Colonic mucosa (tissue), 4 donors: Measurements from ENCODE around the gene PEX5L. TPM values are rescaled to one million over a fixed set of nuclear protein-coding genes. Genes with fewer than 3 reads are reported as not detected.

Experiments used
- DNase-seq: peaks from one replicate; pipeline ENCODE4 v3.0.0-alpha.2; 2020
- H3K27ac ChIP-seq: fragments of 200-600 bp; one replicate; pipeline ENCODE4 v1.8.0; 2021
- H3K27me3 ChIP-seq: fragments of 200-600 bp; one replicate; pipeline ENCODE4 v1.8.0; 2021
- H3K36me3 ChIP-seq: fragments of 200-600 bp; one replicate; pipeline ENCODE4 v1.8.0; 2021
- H3K4me1 ChIP-seq: fragments of 200-600 bp; one replicate; pipeline ENCODE4 v1.8.0; 2021; ENCODE audit warnings: mild to moderate bottlenecking
- H3K4me3 ChIP-seq: fragments of 200-600 bp; one replicate; pipeline ENCODE4 v1.8.0; 2021
- H3K9ac ChIP-seq, 2 donors: one replicate each; pipeline ENCODE4 v1.7.0; 2013; ENCODE audit warnings: control low read depth in 2 of 2, low read depth in 2 of 2, low read length in 2 of 2
- H3K9me3 ChIP-seq: fragments of 200-600 bp; one replicate; pipeline ENCODE4 v1.8.0; 2021
- intact Hi-C: fragments of 100-400 bp; cut with DNase I; formaldehyde crosslinking; loops from one replicate; pipeline ENCODE4 v1.14.1; 2022
- total RNA-seq, 2 donors: library from RNA; stranded (reverse); fragmentation: NEBNext Ultra II Directional in 1 of 2; extraction: Animal tissue kit (Norgen Biotek cat#: 25700) in 1 of 2; gene quantifications; one replicate each; pipeline ENCODE4 v1.2.1, GENCODE V29; 2021
- TF ChIP-seq, protein P1 (sequence below): fragments of 200-600 bp; IDR thresholded peaks from one replicate; pipeline ENCODE4 v1.8.0; 2022; ENCODE audit warnings: antibody characterized with exemption, mild to moderate bottlenecking
- donor health status: healthy.
- donor health status: DM: no; HTN: no; CAD: no.
- donor health status: DM: no; HTN: no; CAD: no.

PEX5L gene
- total RNA-seq, 2 donors from 2014 or later = not detected

DNA sequence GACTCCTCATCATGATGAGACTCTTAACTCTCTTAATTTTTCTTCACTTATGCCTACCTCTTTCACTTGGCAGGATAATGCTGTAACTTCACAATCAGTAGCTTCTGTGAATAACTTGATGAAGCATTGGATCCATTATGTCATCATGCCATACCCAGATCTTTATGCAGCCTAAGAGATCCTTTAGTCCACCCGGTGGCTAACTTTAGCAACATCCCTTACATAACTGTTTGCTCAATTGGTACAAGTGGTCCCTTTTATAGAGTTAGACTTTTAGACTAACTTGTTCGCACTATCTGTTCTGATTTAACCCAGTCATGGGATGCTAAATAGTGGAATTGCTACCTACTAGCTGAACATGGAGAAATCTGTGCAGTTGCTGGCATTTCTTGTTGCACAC is 199.4 kb downstream of the PEX5L start:
- no peaks in the 10 kb centered on the region for H3K36me3 ChIP-seq
- TF ChIP-seq, protein P1, sequence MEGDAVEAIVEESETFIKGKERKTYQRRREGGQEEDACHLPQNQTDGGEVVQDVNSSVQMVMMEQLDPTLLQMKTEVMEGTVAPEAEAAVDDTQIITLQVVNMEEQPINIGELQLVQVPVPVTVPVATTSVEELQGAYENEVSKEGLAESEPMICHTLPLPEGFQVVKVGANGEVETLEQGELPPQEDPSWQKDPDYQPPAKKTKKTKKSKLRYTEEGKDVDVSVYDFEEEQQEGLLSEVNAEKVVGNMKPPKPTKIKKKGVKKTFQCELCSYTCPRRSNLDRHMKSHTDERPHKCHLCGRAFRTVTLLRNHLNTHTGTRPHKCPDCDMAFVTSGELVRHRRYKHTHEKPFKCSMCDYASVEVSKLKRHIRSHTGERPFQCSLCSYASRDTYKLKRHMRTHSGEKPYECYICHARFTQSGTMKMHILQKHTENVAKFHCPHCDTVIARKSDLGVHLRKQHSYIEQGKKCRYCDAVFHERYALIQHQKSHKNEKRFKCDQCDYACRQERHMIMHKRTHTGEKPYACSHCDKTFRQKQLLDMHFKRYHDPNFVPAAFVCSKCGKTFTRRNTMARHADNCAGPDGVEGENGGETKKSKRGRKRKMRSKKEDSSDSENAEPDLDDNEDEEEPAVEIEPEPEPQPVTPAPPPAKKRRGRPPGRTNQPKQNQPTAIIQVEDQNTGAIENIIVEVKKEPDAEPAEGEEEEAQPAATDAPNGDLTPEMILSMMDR = no peak
- no peaks in the 10 kb centered on the region for H3K4me1 ChIP-seq
- H3K9ac ChIP-seq = no peak overlapping the region
- H3K4me3 ChIP-seq = no peak overlapping the region
- H3K27ac ChIP-seq = no peak overlapping the region
- no peak for DNase-seq
- intact Hi-C loops = no loop called here
- H3K9me3 ChIP-seq = no peaks in the 10 kb centered on the region
- H3K27me3 ChIP-seq = no peaks in the 10 kb centered on the region

DNA sequence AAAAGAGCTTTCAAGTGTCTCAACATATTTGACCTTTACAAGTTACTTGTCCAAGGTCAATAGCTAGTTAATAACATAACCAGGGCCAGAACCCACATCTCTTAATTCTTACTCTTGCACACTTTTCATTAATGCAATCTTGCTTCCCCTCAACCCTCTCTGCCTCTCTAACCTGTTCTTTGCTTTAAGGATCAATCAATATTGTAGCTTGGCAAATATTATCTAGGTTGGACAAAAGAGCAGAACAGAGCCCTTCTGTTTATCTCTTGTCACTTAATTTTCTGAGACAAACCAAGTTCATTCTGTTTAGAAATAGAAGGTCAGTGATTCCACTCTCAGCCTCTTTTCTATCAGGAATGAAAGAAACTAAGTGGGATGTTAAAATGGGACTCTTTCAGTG is 203.4 kb downstream of the PEX5L start:
- H3K4me3 ChIP-seq = no peak overlapping the region
- no peak for DNase-seq
- no peaks in the 10 kb centered on the region for H3K4me1 ChIP-seq
- H3K27ac ChIP-seq = no peak overlapping the region
- H3K9me3 ChIP-seq = no peaks in the 10 kb centered on the region
- TF ChIP-seq, protein P1 = no peak
- H3K27me3 ChIP-seq = no peaks in the 10 kb centered on the region
- intact Hi-C loops = no loop called here
- H3K36me3 ChIP-seq = no peaks in the 10 kb centered on the region
- no peak overlapping the region for H3K9ac ChIP-seq

DNA sequence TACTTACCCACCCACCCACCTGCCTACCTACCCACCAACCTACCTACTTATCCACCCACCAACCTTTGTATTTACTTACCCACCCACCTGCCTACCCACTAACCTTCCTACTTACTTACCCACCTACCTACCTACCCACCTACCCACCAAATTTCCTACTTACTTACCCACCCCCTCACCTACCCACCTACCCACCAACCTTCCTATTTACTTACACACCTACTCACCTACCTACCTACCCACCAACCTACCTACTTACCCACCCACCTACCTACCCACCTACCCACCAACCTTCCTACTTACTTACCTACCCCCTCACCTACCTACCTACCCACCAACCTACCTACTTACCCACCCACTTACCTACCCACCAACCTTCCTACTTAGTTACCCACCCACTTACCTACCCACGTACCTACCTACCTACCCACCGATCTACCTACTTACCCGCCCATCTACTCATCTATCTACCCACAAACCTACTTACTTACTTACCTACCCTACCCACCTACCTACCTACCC is 204.3 kb downstream of the PEX5L start:
- H3K36me3 ChIP-seq = no peaks in the 10 kb centered on the region
- H3K4me3 ChIP-seq = no peak overlapping the region
- H3K27me3 ChIP-seq = no peaks in the 10 kb centered on the region

DNA sequence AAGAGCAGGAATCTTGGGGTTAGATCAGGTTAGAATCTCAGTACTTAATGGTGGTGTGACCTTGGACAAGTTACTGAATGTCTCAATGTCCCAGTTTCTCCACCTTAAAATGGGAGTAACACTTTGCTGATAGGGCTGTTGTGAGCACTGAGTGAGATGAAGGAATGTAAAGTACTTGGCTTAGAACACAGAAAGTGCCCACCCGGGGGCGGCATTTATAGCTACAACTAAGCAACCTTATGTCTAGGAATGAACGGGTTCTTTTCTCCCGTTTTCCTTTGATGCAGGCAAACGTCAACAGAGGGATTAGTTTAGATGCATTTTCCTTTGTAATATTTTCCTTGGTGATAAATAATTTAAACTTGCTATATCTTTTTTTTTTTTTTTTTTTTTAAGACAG is 207.3 kb downstream of the PEX5L start:
- Histone ChIP-seq H3K9me3 (no peaks in the 10 kb centered on the region), H3K27ac (no peak overlapping the region), H3K4me3 (no peak overlapping the region), H3K9ac (no peak overlapping the region), H3K36me3 (no peaks in the 10 kb centered on the region), H3K27me3 (no peaks in the 10 kb centered on the region), H3K4me1 (no peaks in the 10 kb centered on the region)
- TF ChIP-seq, protein P1 = no peak
- intact Hi-C loops = no loop called here
- DNase-seq = no peak

More for the DNA sequence above, 204.3 kb downstream of the PEX5L start:
- H3K4me1 ChIP-seq = no peaks in the 10 kb centered on the region
- no peak overlapping the region for H3K9ac ChIP-seq
- intact Hi-C loops = no loop called here
- no peak overlapping the region for H3K27ac ChIP-seq
- no peaks in the 10 kb centered on the region for H3K9me3 ChIP-seq
- TF ChIP-seq, protein P1 = no peak
- DNase-seq = no peak

DNA sequence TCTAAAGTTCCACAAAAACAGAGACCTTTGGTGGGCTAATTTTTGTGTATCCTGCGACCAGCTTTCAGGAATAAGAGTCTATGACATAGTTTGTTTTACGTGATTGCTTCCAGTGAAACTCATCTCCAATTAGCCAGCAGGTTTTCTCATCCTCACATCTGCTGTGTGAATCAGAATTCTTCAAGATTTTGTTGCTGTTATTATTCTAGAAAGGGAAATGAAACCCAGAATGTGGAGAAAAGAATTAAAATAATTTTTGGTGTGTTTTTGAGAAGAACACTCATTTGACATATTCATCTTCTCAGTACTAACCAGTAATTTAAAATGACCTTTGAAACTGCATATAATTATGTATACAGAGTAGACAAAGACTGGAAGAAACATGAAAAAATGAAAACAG is 208.0 kb downstream of the PEX5L start:
- Histone ChIP-seq H3K4me3 (no peak overlapping the region), H3K27me3 (no peaks in the 10 kb centered on the region), H3K9ac (no peak overlapping the region), H3K4me1 (no peaks in the 10 kb centered on the region), H3K9me3 (no peaks in the 10 kb centered on the region), H3K27ac (no peak overlapping the region), H3K36me3 (no peaks in the 10 kb centered on the region)
- TF ChIP-seq, protein P1 = no peak
- no peak for DNase-seq
- intact Hi-C loops = no loop called here

DNA sequence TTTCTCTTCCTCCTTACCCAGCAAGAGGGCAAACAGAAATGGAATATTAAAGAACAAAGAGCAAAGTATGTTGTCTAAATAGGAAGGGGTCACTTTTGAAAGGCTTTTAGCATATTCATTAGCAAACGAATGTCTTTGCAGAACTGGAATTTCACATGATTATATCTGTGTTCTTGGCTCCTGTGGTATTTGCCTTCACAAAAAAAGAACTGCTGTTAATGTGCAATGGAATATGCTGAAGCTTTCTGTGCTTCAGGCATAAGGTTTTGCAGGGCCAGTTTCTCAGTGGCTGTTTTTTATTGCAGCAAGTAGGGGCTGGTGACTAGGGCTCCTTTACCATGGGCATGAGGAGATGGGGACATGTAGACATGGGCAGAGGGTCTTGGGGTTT is 210.5 kb downstream of the PEX5L start:
- intact Hi-C loops = no loop called here
- H3K4me3 ChIP-seq = no peak overlapping the region
- H3K27ac ChIP-seq = no peak overlapping the region
- no peak for DNase-seq
- no peaks in the 10 kb centered on the region for H3K4me1 ChIP-seq
- no peaks in the 10 kb centered on the region for H3K27me3 ChIP-seq
- H3K36me3 ChIP-seq = no peaks in the 10 kb centered on the region
- no peaks in the 10 kb centered on the region for H3K9me3 ChIP-seq
- TF ChIP-seq, protein P1 = no peak
- H3K9ac ChIP-seq = no peak overlapping the region
